ENCODE data around the gene TULP4.

GRCh38 chr6:158439255-158439654 lies 127.0 kb downstream of the TULP4 start:
- TF ChIP-seq EZH2 (IDR thresholded peaks at IDR 0.05) (no peak), POLR2AphosphoS5 (IDR thresholded peaks at IDR 0.05; ENCODE audit: borderline replicate concordance, low read depth, low read length) (no peak)

Measured in SK-N-MC (cell line).